Calu3 (cell line): Measurements from ENCODE around the gene LMAN2. TPM values are rescaled to one million over a fixed set of nuclear protein-coding genes. Genes with fewer than 3 reads are reported as not detected.

ENCODE experiments used
- Bru-seq: library from RNA; stranded (reverse); fragments of 400-500 nt; gene quantifications from one replicate; lab custom pipeline; 2021; lab: Mats Ljungman, UMichigan
- BruChase-seq, 2 experiments: library from RNA; stranded (reverse); fragments of 400-500 nt; gene quantifications; one replicate each; lab custom pipeline; 2021; lab: Mats Ljungman, UMichigan
- BruUV-seq: library from RNA; stranded (reverse); fragments of 400-500 nt; replicated peaks from 2 replicates; lab custom pipeline; 2021; lab: Mats Ljungman, UMichigan
- CTCF ChIA-PET: fragments of 300-600 bp; sonication (Branson Sonifier 250); formaldehyde crosslinking; loops from one replicate; lab custom pipeline; 2022; ENCODE audit warnings: antibody characterized with exemption; lab: Charles Lee
- DNase-seq: peaks from one replicate; pipeline ENCODE4 v3.0.0; 2022
- H3K27ac Mint-ChIP-seq: one replicate; pipeline ENCODE4 v1.8.0; 2022; ENCODE audit warnings: mixed read lengths; ENCODE audit not compliant: unreplicated experiment
- H3K27me3 Mint-ChIP-seq: one replicate; pipeline ENCODE4 v1.8.0; 2022; ENCODE audit warnings: mixed read lengths; ENCODE audit not compliant: unreplicated experiment
- H3K36me3 Mint-ChIP-seq: one replicate; pipeline ENCODE4 v1.8.0; 2022; ENCODE audit warnings: mild to moderate bottlenecking, moderate library complexity, mixed read lengths; ENCODE audit not compliant: insufficient read depth, unreplicated experiment
- H3K4me1 Mint-ChIP-seq: one replicate; pipeline ENCODE4 v1.8.0; 2022; ENCODE audit warnings: mild to moderate bottlenecking, low read depth, mixed read lengths; ENCODE audit not compliant: unreplicated experiment
- H3K4me3 Mint-ChIP-seq: one replicate; pipeline ENCODE4 v1.8.0; 2022; ENCODE audit warnings: mild to moderate bottlenecking, low read depth, moderate library complexity, mixed read lengths; ENCODE audit not compliant: unreplicated experiment
- H3K9me3 Mint-ChIP-seq: one replicate; pipeline ENCODE4 v1.8.0; 2022; ENCODE audit warnings: low read depth, mixed read lengths; ENCODE audit not compliant: unreplicated experiment
- intact Hi-C: fragments of 100-400 bp; cut with micrococcal nuclease; formaldehyde crosslinking; loops from one replicate; pipeline ENCODE4 v1.10.0; 2022; ENCODE audit not compliant: unreplicated experiment
- long read RNA-seq: library from polyadenylated mRNA; stranded (forward); transcript quantifications from one replicate; pipeline ENCODE4 v2.0.0, GENCODE V29; 2022
- total RNA-seq: library from RNA; stranded (reverse); gene quantifications from 2 replicates; pipeline ENCODE4 v1.2.3, GENCODE V29; 2022
- TF ChIP-seq, protein P1 (sequence below): fragments of 200-600 bp; IDR thresholded peaks from one replicate; pipeline ENCODE4 v1.8.0; 2022; ENCODE audit warnings: antibody characterized with exemption; ENCODE audit not compliant: unreplicated experiment

LMAN2 gene, protein sequence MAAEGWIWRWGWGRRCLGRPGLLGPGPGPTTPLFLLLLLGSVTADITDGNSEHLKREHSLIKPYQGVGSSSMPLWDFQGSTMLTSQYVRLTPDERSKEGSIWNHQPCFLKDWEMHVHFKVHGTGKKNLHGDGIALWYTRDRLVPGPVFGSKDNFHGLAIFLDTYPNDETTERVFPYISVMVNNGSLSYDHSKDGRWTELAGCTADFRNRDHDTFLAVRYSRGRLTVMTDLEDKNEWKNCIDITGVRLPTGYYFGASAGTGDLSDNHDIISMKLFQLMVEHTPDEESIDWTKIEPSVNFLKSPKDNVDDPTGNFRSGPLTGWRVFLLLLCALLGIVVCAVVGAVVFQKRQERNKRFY
- total RNA-seq: 278 and 305 TPM in 2 replicates
- Bru-seq, nascent RNA: percentile 89 among the genes with signal in this experiment
- BruChase-seq, experiment 1, labeled RNA remaining after a 6-hour chase: percentile 92 among the genes with signal in this experiment
- percentile 85 among the genes with signal in this experiment for BruChase-seq, experiment 2, labeled RNA remaining after a 2-hour chase
- long read RNA-seq, transcript LMAN2-201 (8 exons, 1,800 nt): major isoform, 1,265 of 1,340 reads
- long read RNA-seq, transcript LMAN2-208 (8 exons, 1,149 nt): minor isoform, 5 of 1,340 reads
- long read RNA-seq, partial matches to known transcripts: 21 of 1,340 reads
- long read RNA-seq, other reads (novel, unspliced or antisense): 49 of 1,340 reads

DNA sequence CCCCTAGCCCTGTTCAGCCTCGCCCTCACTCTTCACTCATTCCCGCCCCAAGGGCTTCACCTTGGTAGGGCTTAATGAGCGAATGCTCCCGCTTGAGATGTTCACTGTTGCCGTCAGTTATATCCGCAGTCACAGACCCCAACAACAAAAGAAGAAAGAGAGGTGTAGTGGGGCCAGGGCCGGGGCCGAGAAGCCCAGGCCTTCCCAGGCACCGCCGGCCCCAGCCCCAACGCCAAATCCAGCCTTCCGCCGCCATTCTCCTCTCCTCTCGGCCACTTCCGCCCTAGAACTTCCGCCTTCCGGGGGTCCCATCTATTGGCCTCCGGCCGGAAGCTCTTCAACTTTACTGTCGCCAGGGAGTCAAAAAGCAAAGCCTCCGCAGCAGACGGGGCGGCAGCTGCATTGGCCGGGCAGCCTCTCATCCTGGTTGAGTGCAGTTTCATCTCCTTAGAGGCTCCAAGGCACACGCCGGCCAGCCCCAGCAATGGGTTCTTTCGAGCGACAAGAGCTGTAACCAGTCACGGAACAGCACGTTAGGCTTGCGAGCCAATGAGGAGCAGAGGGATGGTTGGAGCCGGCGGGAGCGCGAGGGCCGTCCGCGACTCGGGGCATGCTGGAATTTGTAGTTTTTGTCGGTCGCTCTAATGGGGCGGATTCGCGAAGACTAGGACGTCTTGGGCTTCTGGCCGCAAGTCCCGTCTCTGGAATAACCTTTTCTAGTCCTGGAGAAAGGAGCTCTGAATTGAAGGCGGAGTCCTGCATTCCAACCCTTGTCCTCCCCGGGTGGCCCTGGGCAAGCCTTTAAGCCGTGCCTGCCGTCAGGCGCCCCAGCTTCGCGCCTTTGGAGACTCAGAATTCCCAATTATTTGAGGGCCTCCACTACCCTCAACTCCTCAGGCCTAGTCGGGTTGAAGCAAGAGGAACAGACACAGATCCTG lies at the start of gene LMAN2:
LMAN2 (minus strand) TSS at position 277 of the 938 bp plus-strand sequence; CDS start at position 256, 21 bp downstream.
- H3K4me3 Mint-ChIP-seq: peak within 1 kb of the TSS; percentile 86
- H3K4me1 Mint-ChIP-seq: peaks cover 57% of the 10 kb centered on the region
- TF ChIP-seq, protein P1, sequence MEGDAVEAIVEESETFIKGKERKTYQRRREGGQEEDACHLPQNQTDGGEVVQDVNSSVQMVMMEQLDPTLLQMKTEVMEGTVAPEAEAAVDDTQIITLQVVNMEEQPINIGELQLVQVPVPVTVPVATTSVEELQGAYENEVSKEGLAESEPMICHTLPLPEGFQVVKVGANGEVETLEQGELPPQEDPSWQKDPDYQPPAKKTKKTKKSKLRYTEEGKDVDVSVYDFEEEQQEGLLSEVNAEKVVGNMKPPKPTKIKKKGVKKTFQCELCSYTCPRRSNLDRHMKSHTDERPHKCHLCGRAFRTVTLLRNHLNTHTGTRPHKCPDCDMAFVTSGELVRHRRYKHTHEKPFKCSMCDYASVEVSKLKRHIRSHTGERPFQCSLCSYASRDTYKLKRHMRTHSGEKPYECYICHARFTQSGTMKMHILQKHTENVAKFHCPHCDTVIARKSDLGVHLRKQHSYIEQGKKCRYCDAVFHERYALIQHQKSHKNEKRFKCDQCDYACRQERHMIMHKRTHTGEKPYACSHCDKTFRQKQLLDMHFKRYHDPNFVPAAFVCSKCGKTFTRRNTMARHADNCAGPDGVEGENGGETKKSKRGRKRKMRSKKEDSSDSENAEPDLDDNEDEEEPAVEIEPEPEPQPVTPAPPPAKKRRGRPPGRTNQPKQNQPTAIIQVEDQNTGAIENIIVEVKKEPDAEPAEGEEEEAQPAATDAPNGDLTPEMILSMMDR: no peak
- BruUV-seq: TSS peak; percentile 83
- DNase-seq: peak; percentile 94
- H3K27ac Mint-ChIP-seq: peak within 1 kb of the TSS; percentile 96
- no peaks in the 10 kb centered on the region for H3K27me3 Mint-ChIP-seq
- intact Hi-C loops: loop anchor here (5.0 kb wide), 1 partner anchor 34 kb away; no protein-coding TSS in a partner anchor
- CTCF ChIA-PET: interaction anchor here (0.6 to 3.3 kb wide), 14 partner anchors 17 to 1590 kb away, joined by 3 to 16 read pairs (median 4); no protein-coding TSS in a partner anchor
- H3K36me3 Mint-ChIP-seq: peaks cover 60% of the 10 kb centered on the region
- H3K9me3 Mint-ChIP-seq: peaks cover 5% of the 10 kb centered on the region

DNA sequence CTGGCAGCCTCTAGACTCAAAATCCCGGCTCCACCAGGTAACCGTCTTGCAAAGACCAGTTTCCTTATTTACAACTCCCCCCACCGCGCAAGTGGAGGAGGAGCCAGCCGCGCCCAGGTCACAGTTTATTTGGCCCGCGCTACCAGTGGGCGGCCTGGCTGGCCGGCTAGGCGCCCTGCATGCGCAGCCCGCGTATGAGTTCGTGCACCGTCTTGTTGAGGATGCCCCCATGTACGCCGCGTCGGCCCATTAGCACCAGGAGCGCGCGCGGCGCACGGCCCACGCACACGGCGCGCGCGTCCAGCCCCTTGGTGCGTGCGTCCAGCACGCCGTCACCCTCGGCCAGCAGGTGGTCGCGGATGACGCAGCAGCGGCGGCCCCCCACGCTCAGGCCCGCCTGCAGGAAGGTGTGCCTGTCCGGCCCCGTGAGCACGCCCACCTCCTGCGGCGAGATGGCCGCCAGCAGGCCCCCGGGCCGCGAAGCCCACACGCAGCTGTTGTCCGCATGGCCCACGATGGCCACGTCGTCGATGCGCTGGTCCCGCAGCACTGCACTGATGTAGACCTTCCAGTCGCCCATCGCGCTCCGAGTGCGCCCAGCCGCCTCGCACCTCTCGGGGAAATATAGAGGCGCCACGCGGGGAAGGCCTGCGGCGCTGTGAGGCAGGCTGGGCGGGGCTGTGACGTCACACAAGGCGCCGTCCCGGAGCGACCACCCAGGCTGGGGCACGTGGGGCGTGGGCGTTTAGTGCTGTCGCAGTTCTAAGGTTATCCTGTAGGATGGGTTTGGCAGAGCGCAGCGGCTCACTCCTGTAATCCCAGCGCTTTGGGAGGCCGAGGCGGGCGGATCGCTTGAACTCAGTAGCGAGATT lies 48.8 kb upstream of the LMAN2 start, which contains the start of gene PFN3:
PFN3 (minus strand) TSS at position 665 of the 872 bp plus-strand sequence; CDS start at position 580, 85 bp downstream.
- Mint-ChIP-seq H3K4me1 (peaks cover 9% of the 10 kb centered on the region), H3K4me3 (no peak within 1 kb of the TSS), H3K36me3 (peaks cover 34% of the 10 kb centered on the region), H3K27ac (no peak within 1 kb of the TSS), H3K9me3 (no peaks in the 10 kb centered on the region), H3K27me3 (no peaks in the 10 kb centered on the region)
- intact Hi-C loops: no loop called here
- CTCF ChIA-PET: interaction anchor here (5.2 kb wide), 1 partner anchor 46 kb away, joined by 57 read pairs; the partner anchor contains the start of gene PRR7
- TF ChIP-seq, protein P1: no peak
- no TSS peak for BruUV-seq
- no peak for DNase-seq

DNA sequence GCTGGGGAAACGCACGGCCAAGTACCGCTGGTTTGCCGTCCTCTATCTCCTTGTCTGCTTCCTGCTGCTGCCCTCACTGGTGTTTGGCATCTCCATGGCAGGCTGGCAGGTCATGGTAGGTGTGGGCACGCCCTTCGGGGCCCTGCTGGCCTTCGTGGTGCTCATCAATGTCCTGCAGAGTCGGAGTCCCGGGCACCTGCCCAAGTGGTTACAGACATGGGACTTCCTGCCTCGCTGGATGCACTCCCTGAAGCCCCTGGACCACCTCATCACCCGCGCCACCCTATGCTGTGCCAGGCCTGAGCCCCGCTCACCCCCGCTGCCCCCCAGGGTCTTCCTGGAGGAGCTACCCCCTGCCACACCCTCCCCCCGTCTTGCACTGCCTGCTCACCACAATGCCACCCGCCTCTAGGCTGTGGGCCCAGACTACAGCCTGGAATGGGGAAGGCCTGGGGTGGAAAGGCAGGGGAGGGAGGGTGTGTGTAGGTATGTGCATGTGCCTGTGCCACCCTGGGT lies 46.5 kb upstream of the LMAN2 start:
- no peak for DNase-seq
- Mint-ChIP-seq H3K4me3 (no peak overlapping the region), H3K27ac (no peak overlapping the region), H3K4me1 (no peaks in the 10 kb centered on the region), H3K9me3 (no peaks in the 10 kb centered on the region), H3K36me3 (peaks cover 11% of the 10 kb centered on the region), H3K27me3 (no peaks in the 10 kb centered on the region)
- BruUV-seq: no TSS peak
- TF ChIP-seq, protein P1: no peak
- CTCF ChIA-PET: interaction anchor here (0.7 kb wide), 1 partner anchor 99 kb away, joined by 3 read pairs; no protein-coding TSS in a partner anchor
- intact Hi-C loops: no loop called here
